CMK (cell line): ENCODE results near the gene SLC16A4.
"Not testable (repeated sequence)": the region's sequence is repeated elsewhere in the genome, so short reads cannot be mapped to it uniquely, and the experiment has no call there.

Experiments used
- DNase-seq: peaks from one replicate; pipeline ENCODE4 v3.0.0-alpha.2; 2010; ENCODE audit warnings: low read depth

SLC16A4 gene

GRCh38 chr1:110408488-110408887, 17.7 kb upstream of the SLC16A4 start:
- DNase-seq, result no peak

GRCh38 chr1:110407260-110408210, 16.7 kb upstream of the SLC16A4 start, which contains the start of gene LAMTOR5:
Gene LAMTOR5 (minus strand): TSS chr1:110407694. CDS start chr1:110407620, 74 bp downstream.
- DNase-seq, result peak; percentile 82

GRCh38 chr1:110406407-110406806, 15.6 kb upstream of the SLC16A4 start:
- not testable (repeated sequence) for DNase-seq

GRCh38 chr1:110404401-110404800, 13.6 kb upstream of the SLC16A4 start:
- no peak for DNase-seq

- no peak for DNase-seq
These were observed 13.0 kb upstream of the SLC16A4 start for GRCh38 chr1:110403805-110404204.

- DNase-seq, result not testable (repeated sequence)
These were observed 5.6 kb upstream of the SLC16A4 start for GRCh38 chr1:110396259-110396958.

- DNase-seq, result no peak
These were observed 3.6 kb upstream of the SLC16A4 start for GRCh38 chr1:110394493-110394820.

- no peak for DNase-seq
These were observed 3.1 kb upstream of the SLC16A4 start for GRCh38 chr1:110393691-110394492.

GRCh38 chr1:110393286-110393685, 2.5 kb upstream of the SLC16A4 start:
- no peak for DNase-seq

GRCh38 chr1:110390096-110390495, 730 bp downstream of the SLC16A4 start:
- no peak for DNase-seq

GRCh38 chr1:110387048-110387754, 3.6 kb downstream of the SLC16A4 start:
- DNase-seq, result no peak

- DNase-seq, result no peak
These were observed 5.5 kb downstream of the SLC16A4 start for GRCh38 chr1:110385369-110385768.

- no peak for DNase-seq
These were observed 6.1 kb downstream of the SLC16A4 start for GRCh38 chr1:110384581-110385321.

GRCh38 chr1:110383251-110383990, 7.4 kb downstream of the SLC16A4 start:
- no peak for DNase-seq

GRCh38 chr1:110380672-110381283, 10.0 kb downstream of the SLC16A4 start:
- no peak for DNase-seq

- DNase-seq, result no peak
These were observed 15.3 kb downstream of the SLC16A4 start for GRCh38 chr1:110375490-110375889.

GRCh38 chr1:110370827-110371226, 20.0 kb downstream of the SLC16A4 start:
- DNase-seq, result no peak

GRCh38 chr1:110364221-110364620, 26.6 kb downstream of the SLC16A4 start:
- DNase-seq, result no peak

- no peak for DNase-seq
These were observed 29.0 kb downstream of the SLC16A4 start for GRCh38 chr1:110361856-110362255.

GRCh38 chr1:110360431-110360830, 30.4 kb downstream of the SLC16A4 start:
- DNase-seq, result no peak
